Colonic mucosa (tissue), 4 donors: Measurements from ENCODE around the gene MUCL3. TPM values are rescaled to one million over a fixed set of nuclear protein-coding genes. Genes with fewer than 3 reads are reported as not detected.
"Not testable (repeated sequence)": the region's sequence is repeated elsewhere in the genome, so short reads cannot be mapped to it uniquely, and the experiment has no call there.

Experiments used
- DNase-seq: peaks from one replicate; pipeline ENCODE4 v3.0.0-alpha.2; 2020
- H3K27ac ChIP-seq: fragments of 200-600 bp; one replicate; pipeline ENCODE4 v1.8.0; 2021
- H3K27me3 ChIP-seq: fragments of 200-600 bp; one replicate; pipeline ENCODE4 v1.8.0; 2021
- H3K36me3 ChIP-seq: fragments of 200-600 bp; one replicate; pipeline ENCODE4 v1.8.0; 2021
- H3K4me1 ChIP-seq: fragments of 200-600 bp; one replicate; pipeline ENCODE4 v1.8.0; 2021; ENCODE audit warnings: mild to moderate bottlenecking
- H3K4me3 ChIP-seq: fragments of 200-600 bp; one replicate; pipeline ENCODE4 v1.8.0; 2021
- H3K9ac ChIP-seq, 2 donors: one replicate each; pipeline ENCODE4 v1.7.0; 2013; ENCODE audit warnings: control low read depth in 2 of 2, low read depth in 2 of 2, low read length in 2 of 2
- H3K9me3 ChIP-seq: fragments of 200-600 bp; one replicate; pipeline ENCODE4 v1.8.0; 2021
- CTCF ChIP-seq: fragments of 200-600 bp; IDR thresholded peaks from one replicate; pipeline ENCODE4 v1.8.0; 2022; ENCODE audit warnings: antibody characterized with exemption, mild to moderate bottlenecking
- intact Hi-C: fragments of 100-400 bp; cut with DNase I; formaldehyde crosslinking; loops from one replicate; pipeline ENCODE4 v1.14.1; 2022
- total RNA-seq, 2 donors: library from RNA; stranded (reverse); fragmentation: NEBNext Ultra II Directional in 1 of 2; extraction: Animal tissue kit (Norgen Biotek cat#: 25700) in 1 of 2; gene quantifications; one replicate each; pipeline ENCODE4 v1.2.1, GENCODE V29; 2021
- donor health status: healthy.
- donor health status: DM: no; HTN: no; CAD: no.
- donor health status: DM: no; HTN: no; CAD: no.

The MUCL3 gene
- total RNA-seq, 2 donors from 2014 or later: 0.30 TPM; not detected in 1

GRCh38 chr6:30898750-30899360, 41.9 kb upstream of the MUCL3 start:
- intact Hi-C loops: no loop called here
- H3K4me1 ChIP-seq: no peaks in the 10 kb centered on the region
- no peaks in the 10 kb centered on the region for H3K9me3 ChIP-seq
- H3K27me3 ChIP-seq: no peaks in the 10 kb centered on the region
- H3K36me3 ChIP-seq: peaks cover 11% of the 10 kb centered on the region
- H3K27ac ChIP-seq: no peak overlapping the region
- no peak for DNase-seq
- TF ChIP-seq CTCF: no peak
- H3K4me3 ChIP-seq: no peak overlapping the region
- no peak overlapping the region for H3K9ac ChIP-seq

- Histone ChIP-seq H3K4me1 (no peaks in the 10 kb centered on the region), H3K27ac (no peak overlapping the region), H3K4me3 (no peak overlapping the region), H3K36me3 (peaks cover 11% of the 10 kb centered on the region), H3K9me3 (no peaks in the 10 kb centered on the region), H3K9ac (no peak overlapping the region), H3K27me3 (no peaks in the 10 kb centered on the region)
- intact Hi-C loops: no loop called here
- TF ChIP-seq CTCF: no peak
- no peak for DNase-seq
These were observed 39.8 kb upstream of the MUCL3 start for GRCh38 chr6:30900863-30901417.

GRCh38 chr6:30901436-30901835, 39.3 kb upstream of the MUCL3 start:
- H3K27ac ChIP-seq: no peak overlapping the region
- intact Hi-C loops: no loop called here
- peaks cover 11% of the 10 kb centered on the region for H3K36me3 ChIP-seq
- H3K9me3 ChIP-seq: no peaks in the 10 kb centered on the region
- DNase-seq: no peak
- no peak overlapping the region for H3K9ac ChIP-seq
- no peak overlapping the region for H3K4me3 ChIP-seq
- H3K4me1 ChIP-seq: no peaks in the 10 kb centered on the region
- H3K27me3 ChIP-seq: no peaks in the 10 kb centered on the region
- TF ChIP-seq CTCF: no peak

- intact Hi-C loops, H3K27me3 ChIP-seq, H3K4me3 ChIP-seq, DNase-seq, H3K9me3 ChIP-seq, H3K9ac ChIP-seq, H3K4me1 ChIP-seq, H3K27ac ChIP-seq: not testable (repeated sequence)
- peaks cover 11% of the 10 kb centered on the region for H3K36me3 ChIP-seq
These were observed 38.6 kb upstream of the MUCL3 start for GRCh38 chr6:30902196-30902595.

- Histone ChIP-seq H3K27ac (no peak overlapping the region), H3K36me3 (peaks cover 7% of the 10 kb centered on the region), H3K9me3 (no peaks in the 10 kb centered on the region), H3K9ac (no peak overlapping the region), H3K27me3 (no peaks in the 10 kb centered on the region), H3K4me1 (no peaks in the 10 kb centered on the region), H3K4me3 (no peak overlapping the region)
- no peak for TF ChIP-seq CTCF
- intact Hi-C loops: no loop called here
- no peak for DNase-seq
These were observed 38.1 kb upstream of the MUCL3 start for GRCh38 chr6:30902709-30903108.

GRCh38 chr6:30903236-30903635, 37.5 kb upstream of the MUCL3 start:
- H3K4me1 ChIP-seq: no peaks in the 10 kb centered on the region
- peaks cover 3% of the 10 kb centered on the region for H3K36me3 ChIP-seq
- no peak overlapping the region for H3K9ac ChIP-seq
- TF ChIP-seq CTCF: no peak
- no peaks in the 10 kb centered on the region for H3K27me3 ChIP-seq
- DNase-seq: no peak
- H3K4me3 ChIP-seq: no peak overlapping the region
- intact Hi-C loops: no loop called here
- no peak overlapping the region for H3K27ac ChIP-seq
- no peaks in the 10 kb centered on the region for H3K9me3 ChIP-seq

- DNase-seq: peak; percentile 67
- H3K9ac ChIP-seq: peak overlapping the region in 1 of 2 donors; percentile 9
- H3K9me3 ChIP-seq, H3K27me3 ChIP-seq, intact Hi-C loops, H3K36me3 ChIP-seq, H3K4me1 ChIP-seq: not testable (repeated sequence)
- peak overlapping the region; percentile 85 for H3K4me3 ChIP-seq
- peak overlapping the region; percentile 37 for H3K27ac ChIP-seq
These were observed 33.4 kb upstream of the MUCL3 start for GRCh38 chr6:30907290-30907757.
